Measurements from ENCODE around the gene HDAC11. TPM values are rescaled to one million over a fixed set of nuclear protein-coding genes. Genes with fewer than 3 reads are reported as not detected.

Gene HDAC11
- polyA plus RNA-seq, 1 donor (not counting 4 experiments of a cell fraction or from before 2014, with no cell fraction given) = 12.6 TPM

GRCh38 chr3:13526626-13526949 lies 46.5 kb downstream of the HDAC11 start:
- dilution Hi-C loops (cut with MboI; ENCODE audit: extremely low pct_ligation_motif_present, low sequenced_read_pairs) = no loop called here
- Histone ChIP-seq H2AFZ (ENCODE audit: control insufficient read depth, low read length) (no peak overlapping the region), H3K36me3 (ENCODE audit: control insufficient read depth in 2 of 2, extremely low read depth in 1 of 2, insufficient read depth in 2 of 2, low read length in 2 of 2) (no peaks in the 10 kb centered on the region), H3K4me1 (ENCODE audit: control insufficient read depth, extremely low read depth, insufficient read depth, low read length) (peaks cover 17% of the 10 kb centered on the region), H3K27ac (ENCODE audit: control insufficient read depth, insufficient read depth, low read length) (no peak overlapping the region), H3K4me2 (ENCODE audit: control insufficient read depth, extremely low read depth, insufficient read depth, low read depth, low read length) (no peak overlapping the region), H3K9ac (ENCODE audit: control insufficient read depth, extremely low read depth, insufficient read depth, low read length) (no peak overlapping the region), H3K9me1 (ENCODE audit: control insufficient read depth, extremely low read depth, insufficient read depth, low read length) (no peaks in the 10 kb centered on the region), H4K20me1 (ENCODE audit: control insufficient read depth, extremely low read depth, insufficient read depth, low read length) (no peaks in the 10 kb centered on the region), H3K27me3 (ENCODE audit: control insufficient read depth, extremely low read depth, insufficient read depth, low read length) (no peaks in the 10 kb centered on the region), H3K4me3 (ENCODE audit: control insufficient read depth in 2 of 3, extremely low read depth in 1 of 3, insufficient read depth in 2 of 3, low read depth in 1 of 3, low read length in 3 of 3) (no peak overlapping the region), H3K9me3 (ENCODE audit: control insufficient read depth, low read depth, low read length) (no peaks in the 10 kb centered on the region), H3K79me2 (ENCODE audit: control insufficient read depth, insufficient read depth, low read length) (no peaks in the 10 kb centered on the region)
- FAIRE-seq (no peak), DNase-seq (ENCODE audit: low read depth, low spot score) (no peak)
- TF ChIP-seq EZH2 (IDR thresholded peaks at IDR 0.05; ENCODE audit: low read length) = no peak
- TF ChIP-seq, protein P1, sequence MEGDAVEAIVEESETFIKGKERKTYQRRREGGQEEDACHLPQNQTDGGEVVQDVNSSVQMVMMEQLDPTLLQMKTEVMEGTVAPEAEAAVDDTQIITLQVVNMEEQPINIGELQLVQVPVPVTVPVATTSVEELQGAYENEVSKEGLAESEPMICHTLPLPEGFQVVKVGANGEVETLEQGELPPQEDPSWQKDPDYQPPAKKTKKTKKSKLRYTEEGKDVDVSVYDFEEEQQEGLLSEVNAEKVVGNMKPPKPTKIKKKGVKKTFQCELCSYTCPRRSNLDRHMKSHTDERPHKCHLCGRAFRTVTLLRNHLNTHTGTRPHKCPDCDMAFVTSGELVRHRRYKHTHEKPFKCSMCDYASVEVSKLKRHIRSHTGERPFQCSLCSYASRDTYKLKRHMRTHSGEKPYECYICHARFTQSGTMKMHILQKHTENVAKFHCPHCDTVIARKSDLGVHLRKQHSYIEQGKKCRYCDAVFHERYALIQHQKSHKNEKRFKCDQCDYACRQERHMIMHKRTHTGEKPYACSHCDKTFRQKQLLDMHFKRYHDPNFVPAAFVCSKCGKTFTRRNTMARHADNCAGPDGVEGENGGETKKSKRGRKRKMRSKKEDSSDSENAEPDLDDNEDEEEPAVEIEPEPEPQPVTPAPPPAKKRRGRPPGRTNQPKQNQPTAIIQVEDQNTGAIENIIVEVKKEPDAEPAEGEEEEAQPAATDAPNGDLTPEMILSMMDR (optimal IDR thresholded peaks at IDR 0.05 in 1 of 3, IDR thresholded peaks at IDR 0.05 in 1 of 3, conservative IDR thresholded peaks at IDR 0.05 in 1 of 3; ENCODE audit: extremely low read depth in 1 of 3, insufficient read depth in 2 of 3, low read length in 3 of 3) = no peak

- Histone ChIP-seq H3K9me1 (ENCODE audit: control insufficient read depth, extremely low read depth, insufficient read depth, low read length) (no peaks in the 10 kb centered on the region), H3K9ac (ENCODE audit: control insufficient read depth, extremely low read depth, insufficient read depth, low read length) (no peak overlapping the region), H3K27ac (ENCODE audit: control insufficient read depth, insufficient read depth, low read length) (no peak overlapping the region), H2AFZ (ENCODE audit: control insufficient read depth, low read length) (no peak overlapping the region), H3K4me1 (ENCODE audit: control insufficient read depth, extremely low read depth, insufficient read depth, low read length) (peaks cover 17% of the 10 kb centered on the region), H3K27me3 (ENCODE audit: control insufficient read depth, extremely low read depth, insufficient read depth, low read length) (no peaks in the 10 kb centered on the region), H3K4me2 (ENCODE audit: control insufficient read depth, extremely low read depth, insufficient read depth, low read depth, low read length) (no peak overlapping the region), H3K79me2 (ENCODE audit: control insufficient read depth, insufficient read depth, low read length) (no peaks in the 10 kb centered on the region), H3K36me3 (ENCODE audit: control insufficient read depth in 2 of 2, extremely low read depth in 1 of 2, insufficient read depth in 2 of 2, low read length in 2 of 2) (no peaks in the 10 kb centered on the region), H3K9me3 (ENCODE audit: control insufficient read depth, low read depth, low read length) (no peaks in the 10 kb centered on the region), H3K4me3 (ENCODE audit: control insufficient read depth in 2 of 3, extremely low read depth in 1 of 3, insufficient read depth in 2 of 3, low read depth in 1 of 3, low read length in 3 of 3) (no peak overlapping the region), H4K20me1 (ENCODE audit: control insufficient read depth, extremely low read depth, insufficient read depth, low read length) (no peaks in the 10 kb centered on the region)
- dilution Hi-C loops (cut with MboI; ENCODE audit: extremely low pct_ligation_motif_present, low sequenced_read_pairs) = no loop called here
- FAIRE-seq (no peak), DNase-seq (ENCODE audit: low read depth, low spot score) (no peak)
- no peak for TF ChIP-seq EZH2 (IDR thresholded peaks at IDR 0.05; ENCODE audit: low read length)
- TF ChIP-seq, protein P1 (optimal IDR thresholded peaks at IDR 0.05 in 1 of 3, IDR thresholded peaks at IDR 0.05 in 1 of 3, conservative IDR thresholded peaks at IDR 0.05 in 1 of 3; ENCODE audit: extremely low read depth in 1 of 3, insufficient read depth in 2 of 3, low read length in 3 of 3) = peak in 2 of 3 experiments; percentile 11 to 47
These were observed 48.2 kb downstream of the HDAC11 start for GRCh38 chr3:13528217-13528867.
